HG03175 (cell line): ENCODE measurements around the gene DNM3.
"Not testable (repeated sequence)": the region's sequence is repeated elsewhere in the genome, so short reads cannot be mapped to it uniquely, and the experiment has no call there.

Source experiments
- ATAC-seq: cut with Tn5 transposase; IDR thresholded peaks from one replicate; pipeline ENCODE4 v1.9.1; 2021; ENCODE audit warnings: mild to moderate bottlenecking, moderate library complexity; ENCODE audit not compliant: unreplicated experiment

The DNM3 gene

GRCh38 chr1:171841050-171841910 lies at the start of gene DNM3:
Gene DNM3, plus strand, starts transcription at chr1:171841498. Its CDS starts 159 bp downstream, at chr1:171841657.
- ATAC-seq, result peak; percentile 89

DNA sequence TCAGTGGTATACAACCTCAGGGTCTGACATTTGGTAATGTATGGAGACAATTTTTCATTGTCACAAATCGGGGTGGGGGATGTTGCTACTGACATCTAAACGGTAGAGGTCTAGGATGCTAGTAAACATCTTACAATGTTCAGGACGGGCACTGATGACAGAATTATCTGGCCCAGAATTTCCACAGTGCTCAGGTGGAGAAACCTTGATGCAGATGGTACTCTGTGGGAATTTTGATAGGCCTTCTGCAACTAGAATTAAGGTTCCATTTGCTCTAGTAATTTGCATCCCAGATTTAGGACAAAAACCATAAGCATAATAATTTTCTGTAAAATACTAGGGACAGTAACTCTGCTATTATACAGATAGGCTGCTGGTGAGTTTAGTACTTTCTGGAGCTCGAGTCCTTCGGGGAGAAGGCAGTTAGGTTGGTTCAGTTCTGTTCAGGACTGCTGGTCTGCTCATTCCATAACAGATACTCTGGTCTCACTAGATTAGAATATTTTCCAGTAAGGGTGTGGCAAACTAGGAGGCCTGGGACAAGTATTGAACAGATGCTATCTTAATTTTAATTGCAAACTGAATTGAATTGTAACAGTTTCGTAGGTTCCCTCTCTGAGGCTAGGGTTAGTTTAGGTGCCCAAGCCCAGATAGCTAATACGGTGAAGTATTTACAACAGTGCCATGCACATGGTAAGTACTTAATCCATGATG lies 48.5 kb upstream of the DNM3 start:
- no peak for ATAC-seq

DNA sequence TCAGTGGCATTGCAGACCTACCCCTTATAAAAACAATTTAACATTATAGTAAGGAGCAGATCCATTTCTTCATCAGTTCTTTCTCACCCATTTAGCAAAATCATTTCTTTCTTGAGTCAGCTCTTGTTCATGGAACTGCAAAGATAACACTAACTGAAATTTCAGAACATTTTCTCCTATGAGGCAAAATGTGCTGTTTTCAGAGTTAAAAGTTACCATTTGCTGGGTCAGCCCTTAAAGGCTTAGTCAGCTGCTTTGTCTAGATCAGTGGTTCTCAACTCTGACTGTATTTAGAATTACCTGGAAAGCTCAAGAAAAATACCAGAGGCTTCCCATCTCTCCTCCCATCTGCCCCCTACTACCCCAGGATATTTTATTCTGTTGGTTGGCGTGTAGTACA lies 47.7 kb upstream of the DNM3 start:
- ATAC-seq, result no peak

GRCh38 chr1:171794085-171794484 lies 47.2 kb upstream of the DNM3 start:
- no peak for ATAC-seq

DNA sequence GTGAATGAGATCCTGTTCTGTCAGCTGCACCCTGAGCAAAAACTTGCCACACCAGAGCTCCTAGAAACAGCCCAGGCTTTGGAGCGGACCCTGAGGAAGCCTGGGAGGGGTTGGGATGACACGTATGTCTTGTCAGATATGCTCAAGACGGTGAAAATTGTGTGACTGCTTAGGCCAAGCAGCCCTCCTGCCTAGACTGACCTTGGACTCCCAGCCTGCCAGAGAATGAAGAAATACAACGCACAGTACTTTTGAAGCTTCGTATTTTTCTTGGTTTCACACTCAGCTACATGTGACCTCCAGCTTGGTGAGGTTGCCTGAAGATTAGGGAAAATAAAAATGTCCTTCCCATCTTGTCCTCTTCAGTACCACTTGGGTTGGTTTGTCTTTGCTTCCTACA lies 44.7 kb upstream of the DNM3 start:
- ATAC-seq, result no peak

GRCh38 chr1:171798311-171798710 lies 43.0 kb upstream of the DNM3 start:
- ATAC-seq, result no peak

DNA sequence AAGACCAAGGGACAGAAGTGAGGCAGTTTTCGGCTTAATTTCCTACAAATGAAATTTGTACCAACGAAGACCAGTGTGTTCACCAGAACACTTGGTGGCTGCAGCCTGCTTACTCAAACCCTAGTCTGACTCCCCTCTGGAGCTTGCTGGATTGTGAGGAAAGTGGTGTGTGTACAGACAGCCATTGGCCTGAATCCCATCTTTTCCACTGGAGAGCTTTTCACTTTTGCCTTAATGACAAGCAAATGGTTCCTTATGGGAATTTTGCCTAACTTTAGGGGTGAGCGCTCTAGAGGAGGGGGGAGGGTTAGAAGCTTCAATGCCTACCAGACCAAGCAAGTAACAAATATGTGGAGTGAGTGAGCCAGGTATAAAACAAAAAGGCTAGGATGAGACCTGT lies 42.5 kb upstream of the DNM3 start:
- ATAC-seq, result no peak

- no peak for ATAC-seq
Observed at GRCh38 chr1:171799166-171799565, 42.1 kb upstream of the DNM3 start.

- ATAC-seq, result not testable (repeated sequence)
Observed at GRCh38 chr1:171799698-171800097, 41.6 kb upstream of the DNM3 start.

GRCh38 chr1:171800342-171800741 lies 41.0 kb upstream of the DNM3 start:
- no peak for ATAC-seq

- no peak for ATAC-seq
Observed at GRCh38 chr1:171800851-171801250, 40.4 kb upstream of the DNM3 start.

- no peak for ATAC-seq
Observed at GRCh38 chr1:171801487-171801891, 39.8 kb upstream of the DNM3 start.

DNA sequence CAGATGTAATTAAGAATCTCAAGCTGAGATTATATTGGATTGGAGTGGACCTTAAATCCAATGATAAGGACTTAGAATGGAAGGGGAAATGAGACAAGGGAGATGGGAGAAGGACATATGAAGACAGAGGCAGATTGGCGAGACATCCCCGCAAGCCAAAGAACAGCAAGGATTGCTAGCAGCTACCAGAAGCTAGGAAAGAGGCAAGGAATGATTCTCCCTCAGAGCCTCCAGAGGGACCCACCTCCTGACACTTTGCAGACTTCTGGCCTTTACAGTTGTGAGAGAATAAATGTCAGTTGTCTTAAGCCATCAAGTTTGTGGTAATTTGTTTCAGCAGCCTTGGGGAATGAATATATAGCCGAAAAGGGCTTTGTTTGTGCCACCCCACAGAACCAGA lies 39.1 kb upstream of the DNM3 start:
- ATAC-seq, result no peak

DNA sequence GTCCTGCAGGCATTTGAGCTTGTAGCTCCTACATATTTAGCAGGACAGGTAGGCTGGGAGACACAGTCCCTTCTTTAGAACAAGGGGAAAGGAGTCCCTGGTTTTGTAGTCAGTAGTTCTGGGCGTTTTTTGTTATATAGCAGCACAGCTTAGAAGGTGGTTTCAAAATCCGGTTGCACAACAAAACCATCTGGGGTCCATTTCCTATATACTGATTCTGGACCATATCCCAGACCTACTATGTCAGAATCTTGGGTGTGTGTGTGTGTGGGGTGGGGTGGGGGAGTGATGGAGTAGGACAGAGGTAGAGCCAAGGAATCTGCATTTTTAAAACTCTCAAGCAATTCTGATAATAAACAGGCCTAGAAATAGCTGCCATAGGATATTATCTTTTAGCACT lies 38.3 kb upstream of the DNM3 start:
- ATAC-seq, result no peak

- ATAC-seq, result no peak
Observed at GRCh38 chr1:171803461-171804022, 37.8 kb upstream of the DNM3 start.

- peak; percentile 91 for ATAC-seq
Observed at GRCh38 chr1:171805395-171806115, 35.7 kb upstream of the DNM3 start.

DNA sequence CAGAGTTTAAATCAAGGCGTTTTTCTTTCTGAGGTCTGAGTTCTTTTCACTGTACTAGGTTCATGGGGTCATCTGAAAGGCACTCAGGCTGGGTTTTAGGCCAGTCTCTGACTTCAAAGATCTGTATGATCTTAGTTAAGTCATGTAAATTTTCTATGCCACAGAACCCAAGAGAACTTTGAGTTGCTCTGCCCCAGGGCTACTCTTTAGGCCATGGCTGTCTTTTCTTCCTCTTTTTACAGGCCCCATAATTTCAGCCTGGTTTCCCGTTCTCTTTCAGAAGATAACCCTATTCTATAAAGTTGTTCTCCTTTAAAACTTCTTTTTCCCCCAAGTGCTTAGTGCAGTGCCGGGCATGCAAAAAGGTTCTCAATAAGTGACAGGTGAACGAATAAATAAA lies 33.7 kb upstream of the DNM3 start:
- no peak for ATAC-seq

GRCh38 chr1:171809834-171810233 lies 31.5 kb upstream of the DNM3 start:
- no peak for ATAC-seq

DNA sequence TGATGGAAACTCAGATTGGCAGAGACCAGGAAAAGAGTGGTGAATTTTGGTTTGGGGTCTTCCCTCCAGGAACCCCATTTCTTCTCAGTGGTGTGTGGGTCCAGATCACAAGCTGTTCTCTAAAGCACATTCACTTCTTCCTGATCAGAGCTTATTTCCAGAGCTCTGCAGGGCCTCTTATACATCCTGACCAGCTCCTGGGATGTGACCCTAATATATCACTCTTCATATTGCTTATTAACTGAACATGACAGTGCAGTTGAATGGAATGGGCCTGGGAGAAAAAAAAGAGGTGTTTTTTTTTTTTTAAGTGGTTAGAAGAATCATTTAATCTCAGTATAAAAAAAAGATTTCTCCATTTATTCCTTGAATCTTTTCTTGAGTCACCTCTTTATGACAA lies 29.6 kb upstream of the DNM3 start:
- ATAC-seq, result no peak

- no peak for ATAC-seq
Observed at GRCh38 chr1:171814692-171815091, 26.6 kb upstream of the DNM3 start.

DNA sequence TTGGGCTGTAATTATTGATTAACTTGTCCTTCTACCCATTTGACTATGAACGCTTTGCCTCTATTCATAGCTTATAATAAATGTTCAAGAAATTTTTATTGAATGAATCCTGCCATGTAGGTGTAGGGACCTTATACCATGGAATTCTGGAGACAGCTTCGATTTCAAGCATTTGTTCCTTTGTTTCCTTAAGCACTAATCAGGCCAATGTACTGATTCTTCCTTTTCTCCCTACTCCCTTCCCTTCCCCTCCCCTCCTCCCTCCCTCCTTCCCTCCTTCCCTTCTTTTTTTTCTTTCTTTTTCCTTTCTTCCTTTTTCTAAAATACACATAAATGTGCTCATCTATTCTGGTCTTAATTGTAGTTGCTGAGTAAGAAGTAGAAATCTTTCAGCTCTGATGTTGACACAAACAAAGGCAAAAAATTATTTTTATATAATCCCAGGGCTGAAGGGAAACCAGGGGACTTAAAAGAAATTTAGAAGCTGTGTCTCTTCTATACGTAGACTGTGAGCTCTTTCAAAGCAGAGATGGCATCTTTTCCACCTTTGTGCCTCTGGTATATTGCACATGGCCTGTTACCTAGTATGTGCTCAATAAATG lies 24.9 kb upstream of the DNM3 start:
- no peak for ATAC-seq
